Stimulated activated CD8-positive, alpha-beta memory T cell treated with anti-CD3 and anti-CD28 coated beads, Interleukin-15, amount 100 ng/mL, for 24 hours (primary cell): ENCODE results near the gene SYNGR3.

ENCODE experiments used
- DNase-seq: peaks from one replicate; pipeline ENCODE4 v3.0.0-alpha.2; 2020; ENCODE audit warnings: low read depth

SYNGR3 gene

DNA sequence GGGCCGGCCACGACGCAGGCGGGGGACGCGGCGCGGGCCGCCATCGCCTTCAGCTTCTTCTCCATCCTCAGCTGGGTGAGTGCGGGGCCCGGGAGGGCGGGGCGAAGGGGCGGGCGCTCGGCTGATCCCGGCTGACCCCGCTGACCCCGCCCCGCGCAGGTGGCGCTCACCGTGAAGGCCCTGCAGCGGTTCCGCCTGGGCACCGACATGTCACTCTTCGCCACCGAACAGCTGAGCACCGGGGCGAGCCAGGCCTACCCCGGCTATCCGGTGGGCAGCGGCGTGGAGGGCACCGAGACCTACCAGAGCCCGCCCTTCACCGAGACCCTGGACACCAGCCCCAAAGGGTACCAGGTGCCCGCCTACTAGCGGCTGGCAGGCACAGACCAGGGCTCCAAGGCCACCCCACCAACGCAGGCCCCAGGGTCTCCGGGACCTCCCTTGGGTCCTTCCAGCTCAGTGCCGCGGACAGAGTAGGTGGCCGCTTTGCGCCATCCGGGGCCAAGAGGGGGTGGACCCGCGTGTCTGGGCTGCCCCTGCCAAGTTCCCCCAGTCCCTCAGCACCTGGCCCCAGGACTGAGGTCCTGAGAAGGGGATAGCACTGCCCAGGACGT is 3.0 kb downstream of the SYNGR3 start:
- DNase-seq = no peak

DNA sequence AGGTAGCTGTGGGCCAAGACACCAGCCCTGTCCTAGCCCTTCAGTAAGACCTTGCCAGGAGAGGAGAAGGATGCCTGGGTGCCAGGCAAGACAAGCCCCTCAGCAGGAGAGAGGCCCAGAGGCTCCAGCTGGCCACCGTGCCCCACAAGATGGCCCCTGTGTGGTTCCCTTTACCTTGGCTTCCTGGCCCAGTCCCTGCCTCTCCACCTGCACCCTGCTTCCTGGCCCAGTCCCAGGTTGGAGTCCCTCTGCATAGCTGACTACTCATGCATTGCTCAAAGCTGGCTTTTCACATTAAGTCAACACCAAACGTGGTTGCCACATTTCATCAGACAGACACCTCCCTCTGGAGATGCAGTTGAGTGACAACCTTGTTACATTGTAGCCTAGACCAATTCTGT is 4.0 kb downstream of the SYNGR3 start:
- no peak for DNase-seq

DNA sequence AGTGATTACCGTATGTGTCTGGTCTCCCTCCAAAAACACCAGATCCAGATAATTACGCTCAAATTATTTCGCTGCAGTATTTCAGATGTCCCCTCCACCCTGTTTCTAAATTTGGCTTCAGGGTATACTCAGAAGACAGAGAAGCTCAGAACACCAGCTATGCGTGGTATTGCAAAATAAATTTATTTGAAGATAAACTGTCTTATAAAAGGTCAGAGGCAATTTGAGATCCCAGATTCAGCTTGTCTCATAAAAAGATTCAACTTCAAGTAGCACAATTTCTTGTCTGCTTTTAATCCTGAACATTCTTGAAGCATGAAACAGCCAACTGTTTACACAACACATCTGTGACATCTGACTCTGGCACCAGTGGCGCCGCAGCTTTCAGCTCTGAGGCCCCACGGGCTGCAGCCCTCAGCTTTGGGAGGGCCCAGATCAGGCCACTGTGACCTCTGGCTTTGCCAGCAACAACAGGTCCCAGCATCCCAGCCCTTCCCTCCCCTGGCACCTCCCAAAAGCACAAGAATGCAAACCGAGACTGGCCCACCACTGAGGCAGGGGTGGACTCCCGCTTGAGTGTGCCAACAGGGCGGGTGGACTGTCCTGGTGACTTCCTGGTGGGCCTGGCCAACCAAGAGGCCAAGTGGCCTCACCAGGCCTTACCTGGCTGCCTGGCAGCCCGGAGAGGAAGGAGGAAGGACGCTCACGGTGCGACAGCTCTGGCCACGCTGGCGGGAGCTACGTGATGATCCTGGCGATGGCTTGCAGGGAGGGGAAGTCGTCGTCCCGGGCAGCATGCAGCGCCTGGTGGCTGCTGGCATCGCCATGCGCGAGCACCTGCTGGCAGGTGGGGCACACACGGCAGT is 8.0 kb downstream of the SYNGR3 start:
- DNase-seq = no peak

DNA sequence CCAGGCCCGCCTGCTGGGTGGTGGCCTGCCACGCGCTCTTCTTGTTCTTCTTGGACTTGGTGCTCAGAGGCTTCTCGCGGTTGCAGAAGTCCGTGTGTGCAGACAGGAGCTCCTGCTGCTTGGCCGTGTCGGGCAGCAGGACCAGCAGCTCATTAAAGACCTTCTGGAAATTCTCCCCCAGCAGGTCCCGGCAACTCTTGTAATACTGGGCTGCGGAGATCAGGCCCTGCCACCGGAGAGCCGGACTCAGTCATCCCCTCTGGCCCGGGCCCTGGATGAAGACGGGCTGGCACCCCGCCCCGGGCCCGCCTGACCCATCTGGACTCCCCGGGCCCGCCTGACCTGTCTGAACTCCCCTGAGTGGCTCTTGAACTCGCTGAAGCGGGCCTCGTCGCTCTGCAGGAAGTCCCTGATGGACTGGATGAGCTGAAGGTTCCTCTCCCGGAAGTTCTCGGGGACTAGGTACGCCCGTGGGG is 8.6 kb downstream of the SYNGR3 start:
- DNase-seq = no peak

- DNase-seq = no peak
These were observed 9.4 kb downstream of the SYNGR3 start for GRCh38 chr16:1998852-1999801.

DNA sequence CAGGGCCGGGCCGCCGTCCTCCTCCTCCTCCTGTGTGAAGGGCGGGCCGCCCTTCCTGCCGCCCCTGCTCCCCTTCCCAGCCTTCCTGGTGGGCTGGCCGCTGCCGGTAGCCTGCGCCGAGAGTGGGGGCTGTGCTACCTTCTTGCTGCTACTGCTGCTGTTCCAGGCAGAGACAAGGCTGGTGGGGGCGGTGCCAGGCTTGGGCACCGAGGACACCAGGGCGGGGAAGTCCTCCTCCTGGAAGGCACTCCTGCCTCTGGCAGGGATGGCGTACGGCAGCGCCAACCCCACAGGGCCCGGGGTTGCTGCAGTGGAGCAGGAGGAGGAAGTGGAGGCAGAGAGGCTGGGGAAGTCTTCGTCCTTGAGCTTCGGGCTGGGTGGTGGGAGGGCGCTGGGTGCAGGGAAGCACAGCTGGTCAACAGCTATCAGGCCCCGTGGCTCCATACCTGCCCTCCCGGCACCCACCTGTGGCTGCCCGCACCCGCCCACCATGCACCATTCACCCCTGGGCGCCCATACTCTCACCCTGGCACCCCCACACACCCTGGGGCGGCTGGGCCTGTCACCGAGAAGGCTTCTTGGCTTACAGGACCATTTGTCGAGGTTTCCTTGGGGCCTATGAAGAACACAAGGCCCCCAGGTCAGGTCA is 10.2 kb downstream of the SYNGR3 start:
- no peak for DNase-seq

DNA sequence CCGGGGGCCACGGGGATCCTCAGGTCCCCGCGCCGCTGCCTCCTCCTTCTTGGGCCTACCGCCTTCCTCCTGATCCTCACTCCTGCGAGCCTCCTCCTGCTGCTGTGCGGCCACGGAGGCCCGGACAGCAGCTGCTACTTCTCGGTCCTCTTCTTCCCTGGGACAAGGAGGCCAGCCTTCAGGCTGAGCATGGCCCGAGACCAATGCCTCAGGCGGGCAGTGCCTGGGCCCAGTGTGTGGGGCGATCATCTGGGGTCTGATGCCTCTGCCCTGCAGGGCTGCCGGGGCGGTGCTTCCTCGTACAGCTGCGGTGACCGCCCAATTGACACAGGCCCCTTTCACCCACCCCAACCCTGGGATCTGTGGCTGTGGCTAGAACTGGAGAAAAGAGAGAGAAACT is 11.3 kb downstream of the SYNGR3 start:
- no peak for DNase-seq

DNA sequence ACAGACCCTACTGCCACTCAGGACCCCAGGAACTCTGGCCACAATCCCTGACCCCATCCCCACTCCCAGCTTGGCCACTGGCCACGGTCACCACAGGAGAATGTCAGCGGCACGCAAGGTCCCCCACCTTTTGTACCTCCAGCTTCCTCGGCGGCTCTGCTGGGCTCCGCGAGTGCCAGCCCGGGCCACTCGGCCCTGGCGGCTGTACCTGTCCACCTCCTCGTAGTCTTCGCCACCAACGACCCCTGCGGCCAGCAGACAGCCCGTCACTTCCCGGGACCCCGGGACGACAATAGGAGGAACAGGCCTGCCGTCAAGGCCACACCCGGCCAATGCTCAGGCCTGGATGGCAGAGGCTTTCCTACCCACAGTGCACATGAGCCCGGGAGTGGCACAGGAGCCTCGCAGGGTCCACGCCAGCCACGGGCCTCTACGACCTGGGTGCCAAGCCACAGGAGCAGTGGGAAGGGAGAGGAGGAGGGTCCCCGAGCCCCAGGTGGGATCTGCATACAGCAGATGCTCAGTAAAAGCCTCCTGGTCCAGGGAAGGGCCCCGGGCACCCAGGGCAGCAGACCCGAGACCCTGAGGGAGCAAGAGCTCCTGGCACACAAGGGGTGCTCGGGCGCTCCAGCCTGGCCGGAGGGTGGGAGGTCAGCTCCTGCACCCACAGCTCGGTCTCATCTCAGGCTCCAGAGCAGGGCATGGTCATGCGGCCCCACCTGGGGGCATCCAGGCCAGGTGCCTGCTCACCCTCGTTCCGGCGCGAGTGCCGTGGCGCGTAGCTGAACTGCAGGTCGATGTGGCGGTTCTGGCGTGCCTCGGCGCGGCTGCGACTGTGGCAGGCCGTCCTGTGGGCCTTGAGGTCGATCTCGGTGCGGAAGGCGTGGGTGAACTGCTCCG is 11.9 kb downstream of the SYNGR3 start:
- no peak for DNase-seq

GRCh38 chr16:2002406-2003230 is 12.8 kb downstream of the SYNGR3 start:
- DNase-seq = no peak

- DNase-seq = no peak
These were observed 13.6 kb downstream of the SYNGR3 start for GRCh38 chr16:2003231-2003826.

- peak; percentile 69 for DNase-seq
These were observed 14.3 kb downstream of the SYNGR3 start for GRCh38 chr16:2003827-2004641.

- DNase-seq = no peak
These were observed 15.2 kb downstream of the SYNGR3 start for GRCh38 chr16:2004795-2005517.

GRCh38 chr16:2005646-2006045 is 15.9 kb downstream of the SYNGR3 start:
- no peak for DNase-seq

- no peak for DNase-seq
These were observed 16.5 kb downstream of the SYNGR3 start for GRCh38 chr16:2006317-2006716.

GRCh38 chr16:2007081-2007836 is 17.5 kb downstream of the SYNGR3 start:
- no peak for DNase-seq

GRCh38 chr16:2008009-2008526 is 18.3 kb downstream of the SYNGR3 start:
- no peak for DNase-seq

DNA sequence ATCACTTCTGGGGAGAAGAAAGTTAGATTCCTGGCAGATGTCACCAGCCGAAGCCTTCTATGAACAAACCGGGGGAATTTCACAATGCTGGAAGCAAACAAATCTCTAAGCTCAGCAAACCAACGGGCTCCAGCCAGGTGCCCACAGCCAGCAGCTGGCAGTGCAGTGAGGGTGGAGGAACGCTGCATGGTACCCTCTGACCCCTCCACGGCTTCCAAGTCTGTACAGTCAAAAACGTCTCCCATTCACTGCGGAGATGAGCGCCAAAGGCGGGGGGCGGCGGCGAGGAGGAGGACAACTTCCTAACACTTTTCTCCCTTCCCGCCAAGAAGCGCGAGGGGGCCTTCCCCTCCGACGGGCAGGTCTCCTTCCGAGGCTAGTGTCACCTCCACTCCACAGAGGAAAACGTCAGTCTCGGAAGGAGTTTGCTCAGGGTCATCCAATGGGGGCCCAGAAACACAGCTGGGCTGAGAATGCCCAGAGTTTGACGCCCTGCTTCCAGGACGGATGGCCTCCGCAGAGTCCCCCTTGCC is 18.9 kb downstream of the SYNGR3 start:
- no peak for DNase-seq
